Uterus (tissue), 2 donors: ENCODE results near the gene GJB4.

Experiments used
- POLR2A ChIP-seq, 2 donors: fragments of 450-650 bp; IDR thresholded peaks; one replicate each; pipeline ENCODE4 v1.6.1; 2016; ENCODE audit warnings: antibody characterized with exemption in 2 of 2, mild to moderate bottlenecking in 1 of 2, moderate library complexity in 1 of 2
- TF ChIP-seq, protein P1 (sequence below), 4 experiments: fragments of 200-600 bp in 2 of 4; fragments of 450-650 bp in 2 of 4; sonication (generic) in 2 of 4; IDR thresholded peaks; one replicate each; pipeline ENCODE4 v1.5.1; 2016 to 2019; ENCODE audit warnings: antibody characterized with exemption in 4 of 4, mild to moderate bottlenecking in 2 of 4, moderate library complexity in 1 of 4

DNA sequence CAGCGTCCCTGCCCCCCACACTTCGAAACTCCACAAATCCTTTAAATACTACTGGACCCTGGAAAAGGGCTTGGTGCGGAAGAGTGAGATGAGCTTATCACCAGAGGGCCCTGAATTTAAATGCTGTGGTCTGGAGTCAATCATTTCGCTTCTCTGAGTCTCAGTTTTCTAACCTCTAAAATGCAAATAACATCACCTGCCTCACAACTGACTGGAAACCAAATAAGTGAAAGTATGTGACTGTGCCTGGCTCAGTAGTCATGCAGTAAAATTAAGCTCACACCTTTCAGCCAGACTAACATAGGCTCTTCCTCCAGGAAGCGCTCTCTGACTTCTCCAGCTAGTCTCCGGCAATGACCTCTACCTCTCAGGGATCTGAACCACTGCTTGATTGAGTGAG is 37.5 kb downstream of the GJB4 start:
- TF ChIP-seq, protein P1, sequence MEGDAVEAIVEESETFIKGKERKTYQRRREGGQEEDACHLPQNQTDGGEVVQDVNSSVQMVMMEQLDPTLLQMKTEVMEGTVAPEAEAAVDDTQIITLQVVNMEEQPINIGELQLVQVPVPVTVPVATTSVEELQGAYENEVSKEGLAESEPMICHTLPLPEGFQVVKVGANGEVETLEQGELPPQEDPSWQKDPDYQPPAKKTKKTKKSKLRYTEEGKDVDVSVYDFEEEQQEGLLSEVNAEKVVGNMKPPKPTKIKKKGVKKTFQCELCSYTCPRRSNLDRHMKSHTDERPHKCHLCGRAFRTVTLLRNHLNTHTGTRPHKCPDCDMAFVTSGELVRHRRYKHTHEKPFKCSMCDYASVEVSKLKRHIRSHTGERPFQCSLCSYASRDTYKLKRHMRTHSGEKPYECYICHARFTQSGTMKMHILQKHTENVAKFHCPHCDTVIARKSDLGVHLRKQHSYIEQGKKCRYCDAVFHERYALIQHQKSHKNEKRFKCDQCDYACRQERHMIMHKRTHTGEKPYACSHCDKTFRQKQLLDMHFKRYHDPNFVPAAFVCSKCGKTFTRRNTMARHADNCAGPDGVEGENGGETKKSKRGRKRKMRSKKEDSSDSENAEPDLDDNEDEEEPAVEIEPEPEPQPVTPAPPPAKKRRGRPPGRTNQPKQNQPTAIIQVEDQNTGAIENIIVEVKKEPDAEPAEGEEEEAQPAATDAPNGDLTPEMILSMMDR (IDR thresholded peaks at IDR 0.05), result no peak
- no peak for TF ChIP-seq POLR2A (IDR thresholded peaks at IDR 0.05)
